Osteoblast (primary cell): ENCODE measurements around the gene NCOA6. TPM values are rescaled to one million over a fixed set of nuclear protein-coding genes. Genes with fewer than 3 reads are reported as not detected.

ENCODE experiments used
- DNase-seq: peaks from one replicate; pipeline ENCODE4 v3.0.0; 2011; ENCODE audit warnings: low spot score, mixed read lengths; ENCODE audit not compliant: insufficient read length; ENCODE audit errors: missing footprints
- H2AFZ ChIP-seq: 2 replicates; pipeline ENCODE4 v1.6.0; 2011; ENCODE audit warnings: mild to moderate bottlenecking, low read length
- H3K27ac ChIP-seq: 2 replicates; pipeline ENCODE4 v1.5.1; 2011; ENCODE audit warnings: mild to moderate bottlenecking, low read depth, low read length, moderate library complexity
- H3K27me3 ChIP-seq: 2 replicates; pipeline ENCODE4 v1.6.0; 2012; ENCODE audit warnings: mild to moderate bottlenecking, control low read depth, inconsistent platforms, low read length, moderate library complexity; ENCODE audit not compliant: insufficient read depth
- H3K36me3 ChIP-seq: 2 replicates; pipeline ENCODE4 v1.5.1; 2011; ENCODE audit warnings: mild to moderate bottlenecking, low read length, control low read depth, moderate library complexity; ENCODE audit not compliant: insufficient read depth
- H3K4me1 ChIP-seq: 2 replicates; pipeline ENCODE4 v1.5.1; 2011; ENCODE audit warnings: mild to moderate bottlenecking, low read length, control low read depth, moderate library complexity; ENCODE audit not compliant: insufficient read depth
- H3K4me2 ChIP-seq: 2 replicates; pipeline ENCODE4 v1.6.0; 2011; ENCODE audit warnings: mild to moderate bottlenecking, low read length; ENCODE audit not compliant: insufficient read depth
- H3K4me3 ChIP-seq: fragments of 200-600 bp; sonication (generic); 3 replicates; pipeline ENCODE4 v1.5.1; 2012; ENCODE audit warnings: mild to moderate bottlenecking, low read length, inconsistent platforms; ENCODE audit not compliant: insufficient read depth
- H3K79me2 ChIP-seq: 2 replicates; pipeline ENCODE4 v1.6.0; 2012; ENCODE audit warnings: mild to moderate bottlenecking, low read length, control low read depth, inconsistent platforms; ENCODE audit not compliant: insufficient read depth
- H3K9me3 ChIP-seq: 2 replicates; pipeline ENCODE4 v1.5.1; 2011; ENCODE audit warnings: low read depth, low read length, control low read depth
- H4K20me1 ChIP-seq: 2 replicates; pipeline ENCODE4 v1.6.0; 2012; ENCODE audit warnings: mild to moderate bottlenecking, low read length, control low read depth; ENCODE audit not compliant: insufficient read depth
- CTCF ChIP-seq: IDR thresholded peaks from 2 replicates; pipeline ENCODE4 v1.5.1; 2011; ENCODE audit warnings: mild to moderate bottlenecking, low read depth, low read length, moderate library complexity; ENCODE audit errors: extremely low read depth
- total RNA-seq: library from RNA; depleted of rRNA; stranded (reverse); fragments of >200 nt; gene quantifications from 2 replicates; pipeline ENCODE4 v1.2.3, GENCODE V29; 2012

The NCOA6 gene
- total RNA-seq, 1 donor: 8.7 TPM

- Histone ChIP-seq H3K27me3 (no peaks in the 10 kb centered on the region), H4K20me1 (peaks cover 14% of the 10 kb centered on the region), H3K36me3 (peaks cover 11% of the 10 kb centered on the region), H3K9me3 (no peaks in the 10 kb centered on the region), H3K4me3 (peak overlapping the region; percentile 80), H3K79me2 (peaks cover 4% of the 10 kb centered on the region), H3K4me1 (peaks cover 37% of the 10 kb centered on the region), H3K27ac (peak overlapping the region; percentile 70), H3K4me2 (peak overlapping the region; percentile 82), H2AFZ (peak overlapping the region; percentile 80)
- no peak for TF ChIP-seq CTCF
- peak; percentile 97 for DNase-seq
These were observed 116.2 kb downstream of the NCOA6 start for GRCh38 chr20:34709044-34709830.

DNA sequence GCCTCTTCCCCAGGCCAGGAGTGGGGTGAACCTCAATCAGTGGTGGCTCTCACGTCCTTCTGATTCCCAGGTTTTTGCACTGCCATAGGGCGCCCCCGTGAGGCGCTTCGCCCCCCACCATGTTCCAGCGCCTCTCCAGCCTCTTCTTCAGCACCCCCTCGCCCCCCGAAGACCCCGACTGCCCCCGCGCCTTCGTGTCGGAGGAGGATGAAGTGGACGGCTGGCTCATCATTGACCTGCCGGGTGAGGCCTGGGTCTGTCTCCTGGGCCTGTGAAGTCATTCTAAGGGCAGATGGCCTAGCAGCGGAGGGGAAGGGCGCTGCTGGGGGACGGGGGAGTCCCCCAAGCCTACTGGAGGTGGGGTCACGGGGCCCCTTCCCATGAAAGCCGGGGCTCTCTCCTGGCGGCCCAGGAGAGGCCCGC lies 116.8 kb downstream of the NCOA6 start:
- TF ChIP-seq CTCF: peak; percentile 37
- H3K9me3 ChIP-seq: no peaks in the 10 kb centered on the region
- DNase-seq: peak; percentile 91
- peak overlapping the region; percentile 70 for H3K27ac ChIP-seq
- peaks cover 13% of the 10 kb centered on the region for H4K20me1 ChIP-seq
- peaks cover 4% of the 10 kb centered on the region for H3K79me2 ChIP-seq
- H3K36me3 ChIP-seq: peaks cover 11% of the 10 kb centered on the region
- H3K4me1 ChIP-seq: peaks cover 34% of the 10 kb centered on the region
- peak overlapping the region; percentile 80 for H3K4me3 ChIP-seq
- H3K27me3 ChIP-seq: no peaks in the 10 kb centered on the region
- peak overlapping the region; percentile 82 for H3K4me2 ChIP-seq
- no peak overlapping the region for H2AFZ ChIP-seq

- no peak for DNase-seq
- Histone ChIP-seq H3K27me3 (peaks cover 2% of the 10 kb centered on the region), H4K20me1 (peaks cover 6% of the 10 kb centered on the region), H3K4me1 (peaks cover 27% of the 10 kb centered on the region), H3K79me2 (peaks cover 4% of the 10 kb centered on the region), H3K9me3 (no peaks in the 10 kb centered on the region), H3K36me3 (peaks cover 4% of the 10 kb centered on the region), H3K4me2 (no peak overlapping the region), H3K27ac (no peak overlapping the region), H3K4me3 (no peak overlapping the region), H2AFZ (no peak overlapping the region)
- TF ChIP-seq CTCF: no peak
These were observed 118.3 kb downstream of the NCOA6 start for GRCh38 chr20:34706912-34707784.

- Histone ChIP-seq H3K79me2 (peaks cover 4% of the 10 kb centered on the region), H3K36me3 (peaks cover 3% of the 10 kb centered on the region), H2AFZ (no peak overlapping the region), H3K4me2 (no peak overlapping the region), H4K20me1 (peaks cover 6% of the 10 kb centered on the region), H3K27me3 (peaks cover 4% of the 10 kb centered on the region), H3K4me3 (no peak overlapping the region), H3K9me3 (no peaks in the 10 kb centered on the region), H3K4me1 (peaks cover 27% of the 10 kb centered on the region), H3K27ac (no peak overlapping the region)
- DNase-seq: no peak
- TF ChIP-seq CTCF: no peak
These were observed 119.1 kb downstream of the NCOA6 start for GRCh38 chr20:34706302-34706875.
